Activated naive CD8-positive, alpha-beta T cell treated with anti-CD3 and anti-CD28 coated beads, Interleukin-2, amount 50 U/mL, for 24 hours (primary cell): ENCODE data around the gene IFNL4.
"Not testable (repeated sequence)": the region's sequence is repeated elsewhere in the genome, so short reads cannot be mapped to it uniquely, and the experiment has no call there.

ENCODE experiments used
- ATAC-seq: fragments of 150-1000 bp; cut with Tn5 transposase; one replicate; pipeline ENCODE4 v1.10.0; 2021
- DNase-seq: peaks from one replicate; pipeline ENCODE4 v3.0.0; 2021
- H3K27ac Mint-ChIP-seq: one replicate; pipeline ENCODE4 v1.8.0; 2021; ENCODE audit warnings: mild to moderate bottlenecking, mixed read lengths
- H3K27me3 Mint-ChIP-seq: one replicate; pipeline ENCODE4 v1.8.0; 2021; ENCODE audit warnings: mixed read lengths
- H3K36me3 Mint-ChIP-seq: one replicate; pipeline ENCODE4 v1.8.0; 2021; ENCODE audit warnings: low read depth, mixed read lengths
- H3K4me1 Mint-ChIP-seq: one replicate; pipeline ENCODE4 v1.8.0; 2021; ENCODE audit warnings: mixed read lengths
- H3K4me3 Mint-ChIP-seq: one replicate; pipeline ENCODE4 v1.8.0; 2021; ENCODE audit warnings: mild to moderate bottlenecking, moderate library complexity, mixed read lengths
- H3K9me3 Mint-ChIP-seq: one replicate; pipeline ENCODE4 v1.8.0; 2021; ENCODE audit warnings: mixed read lengths

Gene IFNL4

GRCh38 chr19:39246951-39247669 is 1.5 kb downstream of the IFNL4 start:
- ATAC-seq (peak; percentile 31), DNase-seq (peak; percentile 26)
- Mint-ChIP-seq H3K4me3 (no peak overlapping the region), H3K27me3 (peaks cover 7% of the 10 kb centered on the region), H3K36me3 (no peaks in the 10 kb centered on the region), H3K4me1 (no peaks in the 10 kb centered on the region), H3K9me3 (no peaks in the 10 kb centered on the region), H3K27ac (no peak overlapping the region)

GRCh38 chr19:39245166-39245565 is 3.5 kb downstream of the IFNL4 start:
- ATAC-seq: peak; percentile 62
- H3K9me3 Mint-ChIP-seq, H3K36me3 Mint-ChIP-seq, DNase-seq, H3K4me3 Mint-ChIP-seq, H3K4me1 Mint-ChIP-seq, H3K27ac Mint-ChIP-seq, H3K27me3 Mint-ChIP-seq: not testable (repeated sequence)

GRCh38 chr19:39244410-39245100 is 4.1 kb downstream of the IFNL4 start, which contains the start of gene IFNL3:
TSS of gene IFNL3 (minus strand) at chr19:39245006. CDS start at chr19:39244967, 39 bp downstream.
- not testable (repeated sequence) for ATAC-seq, H3K4me1 Mint-ChIP-seq, H3K27ac Mint-ChIP-seq, H3K27me3 Mint-ChIP-seq, DNase-seq, H3K4me3 Mint-ChIP-seq, H3K36me3 Mint-ChIP-seq, H3K9me3 Mint-ChIP-seq

GRCh38 chr19:39243741-39244140 is 4.9 kb downstream of the IFNL4 start:
- not testable (repeated sequence) for H3K36me3 Mint-ChIP-seq, ATAC-seq, H3K9me3 Mint-ChIP-seq, H3K4me1 Mint-ChIP-seq, DNase-seq, H3K4me3 Mint-ChIP-seq, H3K27me3 Mint-ChIP-seq, H3K27ac Mint-ChIP-seq

GRCh38 chr19:39240421-39240820 is 8.2 kb downstream of the IFNL4 start:
- no peaks in the 10 kb centered on the region for H3K27me3 Mint-ChIP-seq
- no peak overlapping the region for H3K4me3 Mint-ChIP-seq
- ATAC-seq (no peak), DNase-seq (no peak)
- H3K4me1 Mint-ChIP-seq: peaks cover 21% of the 10 kb centered on the region
- no peaks in the 10 kb centered on the region for H3K36me3 Mint-ChIP-seq
- no peak overlapping the region for H3K27ac Mint-ChIP-seq
- no peaks in the 10 kb centered on the region for H3K9me3 Mint-ChIP-seq

- Mint-ChIP-seq H3K27me3 (no peaks in the 10 kb centered on the region), H3K9me3 (no peaks in the 10 kb centered on the region), H3K4me1 (peaks cover 21% of the 10 kb centered on the region), H3K4me3 (no peak overlapping the region), H3K36me3 (no peaks in the 10 kb centered on the region), H3K27ac (no peak overlapping the region)
- DNase-seq: no peak
- no peak for ATAC-seq
Measured at GRCh38 chr19:39238944-39239343, 9.7 kb downstream of the IFNL4 start.

- no peaks in the 10 kb centered on the region for H3K36me3 Mint-ChIP-seq
- DNase-seq (no peak), ATAC-seq (no peak)
- no peaks in the 10 kb centered on the region for H3K9me3 Mint-ChIP-seq
- peak overlapping the region; percentile 74 for H3K27ac Mint-ChIP-seq
- no peaks in the 10 kb centered on the region for H3K27me3 Mint-ChIP-seq
- H3K4me3 Mint-ChIP-seq: no peak overlapping the region
- peaks cover 21% of the 10 kb centered on the region for H3K4me1 Mint-ChIP-seq
Measured at GRCh38 chr19:39238209-39238608, 10.4 kb downstream of the IFNL4 start.

- DNase-seq (peak; percentile 54), ATAC-seq (peak; percentile 62)
- Mint-ChIP-seq H3K9me3 (no peaks in the 10 kb centered on the region), H3K27ac (peak overlapping the region; percentile 74), H3K27me3 (no peaks in the 10 kb centered on the region), H3K36me3 (no peaks in the 10 kb centered on the region), H3K4me3 (peak overlapping the region; percentile 65), H3K4me1 (peaks cover 21% of the 10 kb centered on the region)
Measured at GRCh38 chr19:39237200-39238184, 11.2 kb downstream of the IFNL4 start.

GRCh38 chr19:39236527-39236926 is 12.1 kb downstream of the IFNL4 start:
- no peak overlapping the region for H3K4me3 Mint-ChIP-seq
- H3K4me1 Mint-ChIP-seq: peaks cover 21% of the 10 kb centered on the region
- H3K27ac Mint-ChIP-seq: peak overlapping the region; percentile 35
- no peaks in the 10 kb centered on the region for H3K27me3 Mint-ChIP-seq
- H3K36me3 Mint-ChIP-seq: no peaks in the 10 kb centered on the region
- no peaks in the 10 kb centered on the region for H3K9me3 Mint-ChIP-seq
- peak; percentile 36 for DNase-seq
- ATAC-seq: peak; percentile 73

GRCh38 chr19:39232708-39233107 is 15.9 kb downstream of the IFNL4 start:
- no peak for ATAC-seq
- no peaks in the 10 kb centered on the region for H3K9me3 Mint-ChIP-seq
- H3K4me3 Mint-ChIP-seq: no peak overlapping the region
- no peak for DNase-seq
- peaks cover 14% of the 10 kb centered on the region for H3K4me1 Mint-ChIP-seq
- no peaks in the 10 kb centered on the region for H3K27me3 Mint-ChIP-seq
- no peaks in the 10 kb centered on the region for H3K36me3 Mint-ChIP-seq
- no peak overlapping the region for H3K27ac Mint-ChIP-seq

- Mint-ChIP-seq H3K4me1 (no peaks in the 10 kb centered on the region), H3K4me3 (no peak overlapping the region), H3K36me3 (no peaks in the 10 kb centered on the region), H3K27me3 (peaks cover 4% of the 10 kb centered on the region), H3K9me3 (no peaks in the 10 kb centered on the region), H3K27ac (no peak overlapping the region)
- ATAC-seq: no peak
- DNase-seq: no peak
Measured at GRCh38 chr19:39230096-39230764, 18.4 kb downstream of the IFNL4 start.

- DNase-seq (no peak), ATAC-seq (no peak)
- Mint-ChIP-seq H3K27ac (no peak overlapping the region), H3K4me3 (no peak overlapping the region), H3K4me1 (peaks cover 1% of the 10 kb centered on the region), H3K27me3 (peaks cover 19% of the 10 kb centered on the region), H3K36me3 (no peaks in the 10 kb centered on the region), H3K9me3 (no peaks in the 10 kb centered on the region)
Measured at GRCh38 chr19:39224910-39225309, 23.7 kb downstream of the IFNL4 start.

- Mint-ChIP-seq H3K36me3 (no peaks in the 10 kb centered on the region), H3K4me1 (peaks cover 1% of the 10 kb centered on the region), H3K27me3 (peaks cover 19% of the 10 kb centered on the region), H3K4me3 (no peak overlapping the region), H3K27ac (no peak overlapping the region), H3K9me3 (no peaks in the 10 kb centered on the region)
- no peak for ATAC-seq
- DNase-seq: peak; percentile 15
Measured at GRCh38 chr19:39223703-39224279, 24.9 kb downstream of the IFNL4 start.

GRCh38 chr19:39219108-39219507 is 29.5 kb downstream of the IFNL4 start:
- not testable (repeated sequence) for ATAC-seq, H3K9me3 Mint-ChIP-seq, H3K4me1 Mint-ChIP-seq, DNase-seq, H3K36me3 Mint-ChIP-seq, H3K4me3 Mint-ChIP-seq, H3K27ac Mint-ChIP-seq
- H3K27me3 Mint-ChIP-seq: peaks cover 17% of the 10 kb centered on the region
